Measurements from ENCODE around the gene RIPPLY2. TPM values are rescaled to one million over a fixed set of nuclear protein-coding genes. Genes with fewer than 3 reads are reported as not detected.

The RIPPLY2 gene
- total RNA-seq: not detected in 2 replicates

GRCh38 chr6:83853178-83854000 lies at the start of gene RIPPLY2:
Gene RIPPLY2 (plus strand): TSS chr6:83853360. CDS start chr6:83853417, 57 bp downstream.

GRCh38 chr6:83859410-83860358 lies 6.5 kb downstream of the RIPPLY2 start, which contains the start of gene CYB5R4:
Gene CYB5R4 (plus strand): TSS chr6:83859689. CDS start chr6:83859783, 94 bp downstream.

Other genes with a start within 250 kb of the RIPPLY2 start
- 0.20 TPM in 1 of 2 replicates, not detected in the other for gene SNAP91, start 144.3 kb upstream of the RIPPLY2 start, total RNA-seq
- 4.2 and 5.3 TPM in 2 replicates for gene CYB5R4, start 6.3 kb downstream of the RIPPLY2 start, total RNA-seq
- 2.7 and 11.2 TPM in 2 replicates for gene MRAP2, start 180.4 kb downstream of the RIPPLY2 start, total RNA-seq